GM23248 (cell line): ENCODE results near the gene TMX2. TPM values are rescaled to one million over a fixed set of nuclear protein-coding genes. Genes with fewer than 3 reads are reported as not detected.

Experiments
- DNase-seq: peaks from one replicate; pipeline ENCODE4 v3.0.0-alpha.2; 2015
- H2AFZ ChIP-seq: fragments of 200-600 bp; sonication (generic); 2 replicates; pipeline ENCODE4 v1.6.1; 2016; ENCODE audit warnings: antibody characterized with exemption
- H3F3A ChIP-seq: fragments of 200-600 bp; sonication (generic); 2 replicates; pipeline ENCODE4 v1.6.1; 2016; ENCODE audit warnings: mild to moderate bottlenecking, antibody characterized with exemption, mixed run types; ENCODE audit not compliant: insufficient read depth
- H3K27ac ChIP-seq: fragments of 200-600 bp; sonication (generic); 2 replicates; pipeline ENCODE4 v1.5.1; 2016; ENCODE audit warnings: mild to moderate bottlenecking
- H3K27me3 ChIP-seq: fragments of 200-600 bp; sonication (generic); replicated peaks from 2 replicates; pipeline ENCODE4 v1.6.1; 2016; ENCODE audit warnings: mild to moderate bottlenecking; ENCODE audit not compliant: insufficient read depth
- H3K36me3 ChIP-seq: fragments of 200-600 bp; sonication (generic); 2 replicates; pipeline ENCODE4 v1.6.1; 2016; ENCODE audit warnings: low read depth, mild to moderate bottlenecking
- H3K4me1 ChIP-seq: fragments of 200-600 bp; sonication (generic); 2 replicates; pipeline ENCODE4 v1.6.1; 2016; ENCODE audit warnings: mild to moderate bottlenecking; ENCODE audit not compliant: insufficient read depth
- H3K4me2 ChIP-seq: fragments of 200-600 bp; sonication (generic); one replicate; pipeline ENCODE4 v1.6.1; 2016; ENCODE audit warnings: mild to moderate bottlenecking; ENCODE audit not compliant: unreplicated experiment
- H3K4me3 ChIP-seq: fragments of 200-600 bp; sonication (generic); 2 replicates; pipeline ENCODE4 v1.5.1; 2016; ENCODE audit warnings: mild to moderate bottlenecking
- H3K79me2 ChIP-seq: fragments of 200-600 bp; sonication (generic); 2 replicates; pipeline ENCODE4 v1.6.1; 2016; ENCODE audit warnings: mild to moderate bottlenecking; ENCODE audit not compliant: insufficient read depth
- H3K9ac ChIP-seq: fragments of 200-600 bp; sonication (generic); 2 replicates; pipeline ENCODE4 v1.6.1; 2016; ENCODE audit warnings: mild to moderate bottlenecking
- H3K9me2 ChIP-seq: fragments of 200-600 bp; sonication (generic); 2 replicates; pipeline ENCODE4 v1.6.1; 2016; ENCODE audit warnings: mixed run types, mild to moderate bottlenecking, moderate library complexity; ENCODE audit not compliant: insufficient read depth
- H3K9me3 ChIP-seq: fragments of 200-600 bp; sonication (generic); one replicate; pipeline ENCODE4 v1.6.1; 2017; ENCODE audit warnings: low read depth
- H4K20me1 ChIP-seq: fragments of 200-600 bp; sonication (generic); 2 replicates; pipeline ENCODE4 v1.6.0; 2016; ENCODE audit not compliant: insufficient read depth
- EZH2 ChIP-seq: fragments of 200-600 bp; sonication (generic); IDR thresholded peaks from 2 replicates; pipeline ENCODE4 v1.6.1; 2018; ENCODE audit warnings: antibody characterized with exemption, mild to moderate bottlenecking; ENCODE audit not compliant: insufficient read depth, poor library complexity, severe bottlenecking
- EZH2phosphoT487 ChIP-seq: fragments of 200-600 bp; sonication (generic); IDR thresholded peaks from 2 replicates; pipeline ENCODE4 v1.6.1; 2018; ENCODE audit warnings: antibody characterized with exemption, moderate library complexity, mild to moderate bottlenecking, low read depth; ENCODE audit not compliant: insufficient read depth
- WGBS, 2 experiments: methylation state at CpG; one replicate each; pipeline ENCODE4 v1.1.6; 2015 to 2017; ENCODE audit warnings: low lambda C conversion rate in 2 of 2, low coverage in 1 of 2; ENCODE audit errors: missing lambda C conversion rate in 2 of 2; 5-methylcytosine and 5-hydroxymethylcytosine counted together
- in situ Hi-C: fragments of 300-500 bp; cut with MboI; formaldehyde crosslinking; loops from 2 replicates; pipeline ENCODE4 v1.15.0; 2020
- polyA plus RNA-seq: library from polyadenylated mRNA; unstranded; fragments of >200 nt; fragmentation: Nextera tagmentation; extraction: Ambion mirVana; gene quantifications from 2 replicates; pipeline ENCODE4 v1.2.1, GENCODE V29; 2016
- total RNA-seq: library from RNA; depleted of rRNA; stranded (reverse); fragments of >200 nt; shearing (Covaris generic); gene quantifications from 2 replicates; pipeline ENCODE4 v1.2.3, GENCODE V29; 2014

The TMX2 gene
- total and polyA plus RNA-seq, 2 experiments from 2014 or later, result 88.1 to 105 TPM

GRCh38 chr11:57771365-57771764, 59.0 kb downstream of the TMX2 start:
- in situ Hi-C loops, result no loop called here
- peaks cover 100% of the 10 kb centered on the region for H3K79me2 ChIP-seq
- TF ChIP-seq EZH2 (no peak), EZH2phosphoT487 (no peak)
- peaks cover 10% of the 10 kb centered on the region; the same call in 1 of the 2 replicates for H3F3A ChIP-seq
- peaks cover 25% of the 10 kb centered on the region for H3K4me1 ChIP-seq
- H3K9me3 ChIP-seq, result no peaks in the 10 kb centered on the region
- no peak for DNase-seq
- H3K4me2 ChIP-seq, result no peak overlapping the region
- no peaks in the 10 kb centered on the region for H3K9me2 ChIP-seq
- no peaks in the 10 kb centered on the region for H3K27me3 ChIP-seq
- no peak overlapping the region for H3K9ac ChIP-seq
- H3K36me3 ChIP-seq, result no peaks in the 10 kb centered on the region
- H4K20me1 ChIP-seq, result peaks cover 30% of the 10 kb centered on the region; the same call in 1 of the 2 replicates
- no peak overlapping the region for H3K4me3 ChIP-seq
- no peak overlapping the region for H2AFZ ChIP-seq
- WGBS, 2 experiments, result 96 to 100% methylated on average over 3 of the region's 3 CpGs
- H3K27ac ChIP-seq, result no peak overlapping the region

GRCh38 chr11:57772562-57772961, 60.2 kb downstream of the TMX2 start:
- in situ Hi-C loops, result no loop called here
- no peak overlapping the region for H3K4me3 ChIP-seq
- H4K20me1 ChIP-seq, result peaks cover 38% of the 10 kb centered on the region; the same call in 1 of the 2 replicates
- no peaks in the 10 kb centered on the region for H3K27me3 ChIP-seq
- no peaks in the 10 kb centered on the region for H3K36me3 ChIP-seq
- H3K27ac ChIP-seq, result no peak overlapping the region
- H3K9me3 ChIP-seq, result no peaks in the 10 kb centered on the region
- no peak for TF ChIP-seq EZH2phosphoT487
- TF ChIP-seq EZH2, result no peak
- no peak overlapping the region for H2AFZ ChIP-seq
- no peak overlapping the region for H3K9ac ChIP-seq
- DNase-seq, result no peak
- H3F3A ChIP-seq, result peaks cover 22% of the 10 kb centered on the region
- no peak overlapping the region for H3K4me2 ChIP-seq
- peaks cover 100% of the 10 kb centered on the region for H3K79me2 ChIP-seq
- peaks cover 34% of the 10 kb centered on the region for H3K4me1 ChIP-seq
- WGBS, 2 experiments, result 78 to 86% methylated on average over 4 of the region's 4 CpGs
- H3K9me2 ChIP-seq, result no peaks in the 10 kb centered on the region

GRCh38 chr11:57773026-57773598, 60.7 kb downstream of the TMX2 start:
- Histone ChIP-seq H3K27me3 (no peaks in the 10 kb centered on the region), H3K79me2 (peaks cover 100% of the 10 kb centered on the region), H3K9ac (no peak overlapping the region), H2AFZ (no peak overlapping the region), H3K9me3 (no peaks in the 10 kb centered on the region), H3K4me1 (peaks cover 40% of the 10 kb centered on the region), H3K27ac (no peak overlapping the region), H3K4me3 (no peak overlapping the region), H3K36me3 (no peaks in the 10 kb centered on the region), H3K9me2 (no peaks in the 10 kb centered on the region), H3K4me2 (no peak overlapping the region), H3F3A (peaks cover 27% of the 10 kb centered on the region), H4K20me1 (peaks cover 38% of the 10 kb centered on the region; the same call in 1 of the 2 replicates)
- 97 to 98% methylated on average over 5 of the region's 5 CpGs for WGBS, 2 experiments
- DNase-seq, result no peak
- in situ Hi-C loops, result no loop called here
- TF ChIP-seq EZH2phosphoT487 (no peak), EZH2 (no peak)

- peaks cover 43% of the 10 kb centered on the region; the same call in 1 of the 2 replicates for H4K20me1 ChIP-seq
- in situ Hi-C loops, result no loop called here
These were observed 63.1 kb downstream of the TMX2 start for GRCh38 chr11:57775491-57775890.

More at GRCh38 chr11:57775491-57775890, 63.1 kb downstream of the TMX2 start:
- no peak overlapping the region for H2AFZ ChIP-seq
- WGBS, 2 experiments, result 73 to 80% methylated on average over 5 of the region's 5 CpGs
- H3K79me2 ChIP-seq, result peaks cover 97% of the 10 kb centered on the region
- no peak for TF ChIP-seq EZH2
- no peak for TF ChIP-seq EZH2phosphoT487
- no peak overlapping the region for H3K9ac ChIP-seq
- H3K4me3 ChIP-seq, result 0 out of 2 replicates have a peak overlapping the region, but pooled peaks have one; percentile 12
- H3K9me3 ChIP-seq, result no peaks in the 10 kb centered on the region
- peaks cover 47% of the 10 kb centered on the region for H3F3A ChIP-seq
- no peaks in the 10 kb centered on the region for H3K27me3 ChIP-seq
- DNase-seq, result peak; percentile 14
- no peaks in the 10 kb centered on the region for H3K36me3 ChIP-seq
- H3K9me2 ChIP-seq, result no peaks in the 10 kb centered on the region
- H3K4me2 ChIP-seq, result peak overlapping the region; percentile 37
- peaks cover 61% of the 10 kb centered on the region for H3K4me1 ChIP-seq
- H3K27ac ChIP-seq, result peak overlapping the region; percentile 93
